Activated T-cell treated with anti-CD3 and anti-CD28 coated beads, Interleukin-2, amount 50 U/mL, for 72 hours (primary cell): Measurements from ENCODE around the gene FNDC5. TPM values are rescaled to one million over a fixed set of nuclear protein-coding genes. Genes with fewer than 3 reads are reported as not detected.

ENCODE experiments used
- ATAC-seq, 2 donors: fragments of 150-1000 bp; cut with Tn5 transposase; replicated peaks in 1 of 2; 2 replicates each; pipeline ENCODE4 v1.10.0; 2021; ENCODE audit warnings: moderate library complexity in 2 of 2, mild to moderate bottlenecking in 1 of 2
- DNase-seq, 2 donors: peaks; one replicate each; pipeline ENCODE4 v3.0.0; 2021 to 2022; ENCODE audit warnings: mixed read lengths in 1 of 2
- H3K27ac Mint-ChIP-seq: one replicate; pipeline ENCODE4 v1.8.0; 2022; ENCODE audit warnings: mild to moderate bottlenecking, moderate library complexity, mixed read lengths
- H3K27me3 Mint-ChIP-seq: one replicate; pipeline ENCODE4 v1.8.0; 2022; ENCODE audit warnings: low read depth, mixed read lengths
- H3K36me3 Mint-ChIP-seq, 2 donors: one replicate each; pipeline ENCODE4 v1.8.0; 2022; ENCODE audit warnings: mixed read lengths in 2 of 2, mild to moderate bottlenecking in 1 of 2; ENCODE audit not compliant: insufficient read depth in 2 of 2
- H3K4me1 Mint-ChIP-seq: one replicate; pipeline ENCODE4 v1.8.0; 2022; ENCODE audit warnings: low read depth, mixed read lengths
- H3K4me3 Mint-ChIP-seq, 2 donors: one replicate each; pipeline ENCODE4 v1.8.0; 2022; ENCODE audit warnings: mild to moderate bottlenecking in 2 of 2, mixed read lengths in 2 of 2, moderate library complexity in 2 of 2
- H3K9me3 Mint-ChIP-seq, 2 donors: one replicate each; pipeline ENCODE4 v1.8.0; 2022; ENCODE audit warnings: mixed read lengths in 2 of 2
- total RNA-seq, 2 donors: library from RNA; stranded (reverse); gene quantifications; one replicate each; pipeline ENCODE4 v1.2.3, GENCODE V29; 2022

Gene FNDC5
- total RNA-seq, 2 donors from 2014 or later: not detected

GRCh38 chr1:32873484-32873883 is 2.8 kb upstream of the FNDC5 start:
- peaks cover 5% of the 10 kb centered on the region for H3K4me1 Mint-ChIP-seq
- H3K27ac Mint-ChIP-seq: no peak overlapping the region
- no peak overlapping the region for H3K4me3 Mint-ChIP-seq
- ATAC-seq: no peak
- DNase-seq: no peak
- no peaks in the 10 kb centered on the region for H3K9me3 Mint-ChIP-seq
- peaks cover 53% of the 10 kb centered on the region for H3K27me3 Mint-ChIP-seq
- H3K36me3 Mint-ChIP-seq: peaks cover 0 to 1% of the 10 kb centered on the region in 2 donors

GRCh38 chr1:32872192-32872460 is 1.4 kb upstream of the FNDC5 start:
- Mint-ChIP-seq H3K4me1 (peaks cover 5% of the 10 kb centered on the region), H3K36me3 (peaks cover 0 to 1% of the 10 kb centered on the region in 2 donors), H3K4me3 (no peak overlapping the region), H3K9me3 (no peaks in the 10 kb centered on the region), H3K27me3 (peaks cover 53% of the 10 kb centered on the region), H3K27ac (no peak overlapping the region)
- DNase-seq (no peak), ATAC-seq (no peak)

- ATAC-seq: no peak
- Mint-ChIP-seq H3K9me3 (no peaks in the 10 kb centered on the region), H3K27me3 (peaks cover 53% of the 10 kb centered on the region), H3K36me3 (peaks cover 0 to 1% of the 10 kb centered on the region in 2 donors), H3K4me3 (peak overlapping the region; percentile 14 to 61), H3K27ac (no peak overlapping the region), H3K4me1 (peaks cover 5% of the 10 kb centered on the region)
- DNase-seq: no peak
These were observed 866 bp upstream of the FNDC5 start for GRCh38 chr1:32871364-32872191.

GRCh38 chr1:32869923-32870614 is 643 bp downstream of the FNDC5 start:
- H3K36me3 Mint-ChIP-seq: peaks cover 0 to 1% of the 10 kb centered on the region in 2 donors
- no peaks in the 10 kb centered on the region for H3K9me3 Mint-ChIP-seq
- DNase-seq (no peak), ATAC-seq (no peak)
- no peaks in the 10 kb centered on the region for H3K4me1 Mint-ChIP-seq
- no peak overlapping the region for H3K27ac Mint-ChIP-seq
- peak overlapping the region; percentile 40 to 74 for H3K4me3 Mint-ChIP-seq
- H3K27me3 Mint-ChIP-seq: peaks cover 43% of the 10 kb centered on the region

- Mint-ChIP-seq H3K4me1 (no peaks in the 10 kb centered on the region), H3K4me3 (no peak overlapping the region), H3K9me3 (no peaks in the 10 kb centered on the region), H3K36me3 (peaks cover 0 to 1% of the 10 kb centered on the region in 2 donors), H3K27ac (no peak overlapping the region), H3K27me3 (peaks cover 37% of the 10 kb centered on the region)
- no peak for DNase-seq
- no peak for ATAC-seq
These were observed 1.8 kb downstream of the FNDC5 start for GRCh38 chr1:32868806-32869455.

GRCh38 chr1:32868085-32868484 is 2.6 kb downstream of the FNDC5 start:
- no peak for DNase-seq
- Mint-ChIP-seq H3K9me3 (no peaks in the 10 kb centered on the region), H3K4me3 (no peak overlapping the region), H3K4me1 (no peaks in the 10 kb centered on the region), H3K27me3 (peaks cover 37% of the 10 kb centered on the region), H3K36me3 (peaks cover 0 to 1% of the 10 kb centered on the region in 2 donors), H3K27ac (no peak overlapping the region)
- no peak for ATAC-seq

GRCh38 chr1:32867671-32868070 is 3.0 kb downstream of the FNDC5 start:
- DNase-seq (no peak), ATAC-seq (no peak)
- Mint-ChIP-seq H3K27ac (no peak overlapping the region), H3K36me3 (peaks cover 0 to 4% of the 10 kb centered on the region in 2 donors), H3K4me1 (no peaks in the 10 kb centered on the region), H3K9me3 (no peaks in the 10 kb centered on the region), H3K4me3 (no peak overlapping the region), H3K27me3 (peaks cover 33% of the 10 kb centered on the region)

- peaks cover 0 to 4% of the 10 kb centered on the region in 2 donors for H3K36me3 Mint-ChIP-seq
- DNase-seq: no peak
- H3K4me3 Mint-ChIP-seq: no peak overlapping the region
- peaks cover 28% of the 10 kb centered on the region for H3K27me3 Mint-ChIP-seq
- H3K27ac Mint-ChIP-seq: no peak overlapping the region
- H3K9me3 Mint-ChIP-seq: no peaks in the 10 kb centered on the region
- ATAC-seq: no peak
- no peaks in the 10 kb centered on the region for H3K4me1 Mint-ChIP-seq
These were observed 3.6 kb downstream of the FNDC5 start for GRCh38 chr1:32867151-32867550.

GRCh38 chr1:32865639-32866405 is 4.9 kb downstream of the FNDC5 start:
- no peak overlapping the region for H3K4me3 Mint-ChIP-seq
- peaks cover 16% of the 10 kb centered on the region for H3K27me3 Mint-ChIP-seq
- DNase-seq (no peak), ATAC-seq (no peak)
- no peak overlapping the region for H3K27ac Mint-ChIP-seq
- no peaks in the 10 kb centered on the region for H3K9me3 Mint-ChIP-seq
- H3K4me1 Mint-ChIP-seq: no peaks in the 10 kb centered on the region
- H3K36me3 Mint-ChIP-seq: peaks cover 0 to 4% of the 10 kb centered on the region in 2 donors

- Mint-ChIP-seq H3K27ac (no peak overlapping the region), H3K36me3 (peaks cover 0 to 4% of the 10 kb centered on the region in 2 donors), H3K4me3 (no peak overlapping the region), H3K4me1 (no peaks in the 10 kb centered on the region), H3K27me3 (peaks cover 7% of the 10 kb centered on the region), H3K9me3 (no peaks in the 10 kb centered on the region)
- ATAC-seq (no peak), DNase-seq (no peak)
These were observed 6.2 kb downstream of the FNDC5 start for GRCh38 chr1:32864375-32865019.

GRCh38 chr1:32863881-32864245 is 6.8 kb downstream of the FNDC5 start:
- H3K4me3 Mint-ChIP-seq: no peak overlapping the region
- H3K4me1 Mint-ChIP-seq: no peaks in the 10 kb centered on the region
- no peaks in the 10 kb centered on the region for H3K9me3 Mint-ChIP-seq
- H3K27ac Mint-ChIP-seq: no peak overlapping the region
- ATAC-seq (no peak), DNase-seq (no peak)
- peaks cover 1% of the 10 kb centered on the region for H3K27me3 Mint-ChIP-seq
- H3K36me3 Mint-ChIP-seq: peaks cover 0 to 4% of the 10 kb centered on the region in 2 donors

GRCh38 chr1:32863218-32863880 is 7.4 kb downstream of the FNDC5 start:
- H3K4me1 Mint-ChIP-seq: no peaks in the 10 kb centered on the region
- H3K9me3 Mint-ChIP-seq: no peaks in the 10 kb centered on the region
- H3K36me3 Mint-ChIP-seq: peaks cover 0 to 2% of the 10 kb centered on the region in 2 donors
- ATAC-seq: no peak
- no peaks in the 10 kb centered on the region for H3K27me3 Mint-ChIP-seq
- no peak overlapping the region for H3K27ac Mint-ChIP-seq
- no peak for DNase-seq
- H3K4me3 Mint-ChIP-seq: no peak overlapping the region
